MCF 10A (cell line): Measurements from ENCODE around the gene JOSD2. TPM values are rescaled to one million over a fixed set of nuclear protein-coding genes. Genes with fewer than 3 reads are reported as not detected.
A peak's percentile ranks its signal among the peaks of the same experiment; 100 is the strongest.

Source experiments
- BruUV-seq: library from RNA; stranded (reverse); fragments of 400-500 nt; replicated peaks from 2 replicates; lab custom pipeline; 2021; lab: Mats Ljungman, UMichigan
- CTCF ChIA-PET: fragments of 300-600 bp; sonication (Branson Sonifier 250); formaldehyde crosslinking; extraction: SDS; loops from one replicate; lab custom pipeline; 2021; ENCODE audit warnings: antibody characterized with exemption, inconsistent platforms; lab: Yijun Ruan, JAX
- POLR2A ChIA-PET: fragments of 300-600, 350-650 bp; sonication (Branson Sonifier 250); formaldehyde crosslinking; extraction: SDS; loops from one replicate; lab custom pipeline; 2020; ENCODE audit warnings: antibody characterized with exemption, inconsistent platforms; lab: Yijun Ruan, JAX
- DNase-seq: peaks from one replicate; pipeline ENCODE4 v3.0.0-alpha.2; 2018; ENCODE audit not compliant: unreplicated experiment
- H3K27ac Mint-ChIP-seq: one replicate; pipeline ENCODE4 v1.8.0; 2022; ENCODE audit warnings: mild to moderate bottlenecking, low read depth, mixed read lengths; ENCODE audit not compliant: unreplicated experiment
- H3K27me3 Mint-ChIP-seq: one replicate; pipeline ENCODE4 v1.8.0; 2022; ENCODE audit warnings: mixed read lengths; ENCODE audit not compliant: insufficient read depth, unreplicated experiment
- H3K36me3 Mint-ChIP-seq: one replicate; pipeline ENCODE4 v1.8.0; 2022; ENCODE audit warnings: mild to moderate bottlenecking, moderate library complexity, mixed read lengths; ENCODE audit not compliant: insufficient read depth, unreplicated experiment
- H3K4me1 Mint-ChIP-seq: one replicate; pipeline ENCODE4 v1.8.0; 2022; ENCODE audit warnings: mixed read lengths; ENCODE audit not compliant: insufficient read depth, unreplicated experiment
- H3K4me3 Mint-ChIP-seq: one replicate; pipeline ENCODE4 v1.8.0; 2022; ENCODE audit warnings: mild to moderate bottlenecking, moderate library complexity, mixed read lengths; ENCODE audit not compliant: unreplicated experiment
- H3K9me3 Mint-ChIP-seq: one replicate; pipeline ENCODE4 v1.8.0; 2022; ENCODE audit warnings: mixed read lengths; ENCODE audit not compliant: unreplicated experiment
- intact Hi-C: fragments of 100-400 bp; cut with micrococcal nuclease; formaldehyde crosslinking; loops from 2 replicates; pipeline ENCODE4 v1.14.1; 2022
- total RNA-seq: library from RNA; stranded (reverse); gene quantifications from 2 replicates; pipeline ENCODE4 v1.2.3, GENCODE V29; 2022
- TF ChIP-seq, protein P1 (sequence below): fragments of 200-600 bp; IDR thresholded peaks from one replicate; pipeline ENCODE4 v1.8.0; 2022; ENCODE audit warnings: antibody characterized with exemption, mild to moderate bottlenecking; ENCODE audit not compliant: unreplicated experiment

Gene JOSD2
- total RNA-seq, 1 experiment from 2014 or later = 65.8 TPM

DNA sequence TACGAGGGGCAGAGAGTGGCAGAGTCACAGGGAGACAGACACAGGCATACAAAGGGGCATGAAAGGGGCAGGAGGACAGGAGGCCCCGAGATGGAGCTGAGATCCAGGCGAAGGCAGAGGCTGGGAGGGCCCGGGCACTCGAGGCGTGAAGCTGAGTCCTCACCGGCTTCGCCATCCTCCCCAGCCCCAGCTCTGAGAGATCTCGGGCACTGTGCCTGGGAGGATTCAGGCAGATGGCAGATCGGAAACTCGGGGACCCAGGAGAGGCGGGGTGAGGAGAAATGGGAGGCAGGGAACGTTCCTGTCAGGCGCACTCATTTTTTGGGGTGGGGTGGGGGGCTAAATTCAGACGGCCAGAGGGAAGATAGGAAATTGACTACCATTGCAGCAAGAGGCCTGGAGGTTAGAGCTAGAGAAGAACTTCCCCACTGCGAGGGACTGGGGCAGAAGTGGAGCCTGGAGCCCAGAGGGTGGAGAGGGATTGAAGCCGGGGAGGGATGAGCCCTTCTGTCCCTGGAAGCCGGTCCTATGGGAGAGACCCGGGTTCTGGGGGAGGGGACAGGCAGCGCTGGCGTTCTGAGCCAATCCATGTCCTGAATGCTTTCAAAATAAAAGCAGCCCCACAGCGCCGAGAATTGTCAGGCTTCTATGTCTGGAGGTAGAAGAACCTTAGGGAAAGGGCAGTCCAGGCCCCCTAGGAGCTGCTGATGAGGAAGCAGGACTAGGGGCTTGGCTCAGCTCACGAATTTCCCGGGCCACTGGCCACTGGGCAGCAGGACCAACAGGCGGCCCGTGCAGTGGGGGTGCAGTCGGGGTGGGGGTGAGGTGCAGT lies 44.7 kb upstream of the JOSD2 start:
- no peak overlapping the region for H3K27ac Mint-ChIP-seq
- ChIA-PET CTCF (interaction anchor here (0.6 to 3.4 kb wide), 15 partner anchors 12 to 1073 kb away, joined by 3 to 19 read pairs (median 3); no protein-coding TSS in a partner anchor), POLR2A (interaction anchor here (0.6 kb wide), 1 partner anchor 329 kb away, joined by 3 read pairs; no protein-coding TSS in a partner anchor)
- H3K9me3 Mint-ChIP-seq = no peaks in the 10 kb centered on the region
- DNase-seq = no peak
- TF ChIP-seq, protein P1, sequence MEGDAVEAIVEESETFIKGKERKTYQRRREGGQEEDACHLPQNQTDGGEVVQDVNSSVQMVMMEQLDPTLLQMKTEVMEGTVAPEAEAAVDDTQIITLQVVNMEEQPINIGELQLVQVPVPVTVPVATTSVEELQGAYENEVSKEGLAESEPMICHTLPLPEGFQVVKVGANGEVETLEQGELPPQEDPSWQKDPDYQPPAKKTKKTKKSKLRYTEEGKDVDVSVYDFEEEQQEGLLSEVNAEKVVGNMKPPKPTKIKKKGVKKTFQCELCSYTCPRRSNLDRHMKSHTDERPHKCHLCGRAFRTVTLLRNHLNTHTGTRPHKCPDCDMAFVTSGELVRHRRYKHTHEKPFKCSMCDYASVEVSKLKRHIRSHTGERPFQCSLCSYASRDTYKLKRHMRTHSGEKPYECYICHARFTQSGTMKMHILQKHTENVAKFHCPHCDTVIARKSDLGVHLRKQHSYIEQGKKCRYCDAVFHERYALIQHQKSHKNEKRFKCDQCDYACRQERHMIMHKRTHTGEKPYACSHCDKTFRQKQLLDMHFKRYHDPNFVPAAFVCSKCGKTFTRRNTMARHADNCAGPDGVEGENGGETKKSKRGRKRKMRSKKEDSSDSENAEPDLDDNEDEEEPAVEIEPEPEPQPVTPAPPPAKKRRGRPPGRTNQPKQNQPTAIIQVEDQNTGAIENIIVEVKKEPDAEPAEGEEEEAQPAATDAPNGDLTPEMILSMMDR = no peak
- H3K4me3 Mint-ChIP-seq = peak overlapping the region; percentile 75
- no TSS peak for BruUV-seq
- peaks cover 63% of the 10 kb centered on the region for H3K27me3 Mint-ChIP-seq
- intact Hi-C loops = loop anchor here (5.0 kb wide), 1 partner anchor 188 kb away; the partner anchor contains the start of gene NAPSA
- peaks cover 6% of the 10 kb centered on the region for H3K4me1 Mint-ChIP-seq
- no peaks in the 10 kb centered on the region for H3K36me3 Mint-ChIP-seq

DNA sequence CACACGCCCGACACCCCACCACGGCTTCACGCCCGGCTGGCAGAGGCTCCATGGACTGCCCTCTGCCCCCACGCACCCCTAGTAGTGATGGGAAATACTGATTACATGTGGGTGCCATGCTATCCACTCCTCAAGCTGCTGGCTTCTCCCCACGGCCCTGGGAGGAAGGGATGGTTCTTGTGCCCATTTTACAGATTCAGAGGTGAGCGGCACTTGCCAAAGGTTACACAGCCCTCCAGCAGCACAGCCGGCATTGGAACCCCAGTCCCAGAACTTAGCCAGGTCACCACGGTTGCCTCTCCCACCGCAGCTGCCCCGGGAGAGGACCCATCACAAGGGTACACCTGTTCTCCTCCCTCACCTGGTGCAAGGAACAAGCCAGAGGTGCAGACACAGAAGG lies 44.0 kb upstream of the JOSD2 start:
- ChIA-PET CTCF (interaction anchor here (0.6 to 3.4 kb wide), 7 partner anchors 11 to 198 kb away, joined by 3 to 19 read pairs (median 4); no protein-coding TSS in a partner anchor), POLR2A (no interaction called here)
- H3K36me3 Mint-ChIP-seq = no peaks in the 10 kb centered on the region
- BruUV-seq = no TSS peak
- H3K9me3 Mint-ChIP-seq = no peaks in the 10 kb centered on the region
- peak overlapping the region; percentile 75 for H3K4me3 Mint-ChIP-seq
- intact Hi-C loops = loop anchor here (5.0 kb wide), 1 partner anchor 188 kb away; the partner anchor contains the start of gene NAPSA
- TF ChIP-seq, protein P1 = no peak
- H3K27me3 Mint-ChIP-seq = peaks cover 69% of the 10 kb centered on the region
- no peak for DNase-seq
- H3K27ac Mint-ChIP-seq = no peak overlapping the region
- peaks cover 6% of the 10 kb centered on the region for H3K4me1 Mint-ChIP-seq

DNA sequence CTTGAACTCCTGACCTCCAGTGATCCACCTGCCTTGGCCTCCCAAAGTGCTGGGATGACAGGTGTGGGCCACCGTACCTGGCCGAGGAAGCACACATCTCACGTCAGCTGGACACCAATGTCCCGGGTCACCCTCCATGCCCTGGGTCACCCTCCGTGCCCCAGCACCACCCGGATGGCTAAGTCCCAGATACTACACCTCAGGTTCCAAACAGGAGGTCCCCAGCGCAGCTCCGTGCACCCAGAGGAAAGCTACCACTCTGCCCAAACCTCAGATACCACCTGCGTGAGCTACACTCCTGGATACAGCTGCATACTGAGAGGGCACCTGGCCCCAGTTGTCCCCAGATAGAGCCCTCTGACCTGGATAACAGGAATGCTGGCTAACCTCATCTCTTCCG lies 43.2 kb upstream of the JOSD2 start:
- H3K27me3 Mint-ChIP-seq = peaks cover 77% of the 10 kb centered on the region
- CTCF ChIA-PET = interaction anchor here (3.4 kb wide), 1 partner anchor 16 kb away, joined by 19 read pairs; no protein-coding TSS in a partner anchor

More for the DNA sequence above, 43.2 kb upstream of the JOSD2 start:
- no peaks in the 10 kb centered on the region for H3K36me3 Mint-ChIP-seq
- intact Hi-C loops = no loop called here
- DNase-seq = no peak
- no TSS peak for BruUV-seq
- H3K27ac Mint-ChIP-seq = no peak overlapping the region
- TF ChIP-seq, protein P1 = no peak
- POLR2A ChIA-PET = no interaction called here
- H3K9me3 Mint-ChIP-seq = no peaks in the 10 kb centered on the region
- no peak overlapping the region for H3K4me3 Mint-ChIP-seq
- H3K4me1 Mint-ChIP-seq = peaks cover 6% of the 10 kb centered on the region
